Trophoblast cell (in vitro differentiated cells and primary cell): Measurements from ENCODE around the gene OTOF.

ENCODE experiments used
- DNase-seq, 2 donors: peaks; one replicate each; pipeline ENCODE4 v3.0.0-alpha.2; 2016
- H2AFZ ChIP-seq: 2 replicates; pipeline ENCODE4 v1.6.1; 2013; ENCODE audit warnings: low read length, moderate library complexity, mild to moderate bottlenecking; ENCODE audit not compliant: insufficient read depth, poor library complexity
- H2AK5ac ChIP-seq: 2 replicates; pipeline ENCODE4 v1.6.1; 2013; ENCODE audit warnings: mild to moderate bottlenecking, low read length
- H2BK120ac ChIP-seq: 2 replicates; pipeline ENCODE4 v1.6.1; 2013; ENCODE audit warnings: low read length, mild to moderate bottlenecking, moderate library complexity; ENCODE audit not compliant: insufficient read depth, poor library complexity
- H2BK12ac ChIP-seq: 2 replicates; pipeline ENCODE4 v1.6.1; 2013; ENCODE audit warnings: mild to moderate bottlenecking, low read length, moderate library complexity
- H2BK5ac ChIP-seq: 2 replicates; pipeline ENCODE4 v1.6.1; 2013; ENCODE audit warnings: low read length, low read depth, moderate library complexity, mild to moderate bottlenecking; ENCODE audit not compliant: poor library complexity
- H3K14ac ChIP-seq: 2 replicates; pipeline ENCODE4 v1.6.1; 2013; ENCODE audit warnings: mild to moderate bottlenecking, low read length
- H3K18ac ChIP-seq: 2 replicates; pipeline ENCODE4 v1.6.1; 2013; ENCODE audit warnings: mild to moderate bottlenecking, low read length
- H3K23ac ChIP-seq: 2 replicates; pipeline ENCODE4 v1.6.1; 2013; ENCODE audit warnings: low read length
- H3K27ac ChIP-seq: 2 replicates; pipeline ENCODE4 v1.5.1; 2013; ENCODE audit warnings: low read depth, mild to moderate bottlenecking, inconsistent platforms, low read length, moderate library complexity
- H3K27me3 ChIP-seq: 2 replicates; pipeline ENCODE4 v1.6.1; 2013; ENCODE audit warnings: inconsistent platforms, mild to moderate bottlenecking, low read length, moderate library complexity; ENCODE audit not compliant: insufficient read depth
- H3K36me3 ChIP-seq, 2 experiments: 1 replicate in 1 of 2; 2 replicates in 1 of 2; pipeline ENCODE4 v1.6.1; 2013; ENCODE audit warnings: low read length in 2 of 2, mild to moderate bottlenecking in 2 of 2, moderate library complexity in 1 of 2; ENCODE audit not compliant: insufficient read depth in 2 of 2, control insufficient read depth in 1 of 2
- H3K4ac ChIP-seq: 2 replicates; pipeline ENCODE4 v1.6.1; 2013; ENCODE audit warnings: low read depth, mild to moderate bottlenecking, low read length, moderate library complexity
- H3K4me1 ChIP-seq, 2 experiments: 1 replicate in 1 of 2; 2 replicates in 1 of 2; pipeline ENCODE4 v1.6.1; 2013; ENCODE audit warnings: low read length in 2 of 2, mild to moderate bottlenecking in 2 of 2, moderate library complexity in 1 of 2; ENCODE audit not compliant: insufficient read depth in 2 of 2, control insufficient read depth in 1 of 2
- H3K4me2 ChIP-seq: 2 replicates; pipeline ENCODE4 v1.6.1; 2013; ENCODE audit warnings: inconsistent platforms, mild to moderate bottlenecking, low read length, moderate library complexity
- H3K4me3 ChIP-seq: 2 replicates; pipeline ENCODE4 v1.5.1; 2013; ENCODE audit warnings: mild to moderate bottlenecking, low read depth, low read length, inconsistent platforms
- H3K79me1 ChIP-seq: one replicate; pipeline ENCODE4 v1.6.1; 2013; ENCODE audit warnings: low read length
- H3K79me2 ChIP-seq: 2 replicates; pipeline ENCODE4 v1.6.1; 2013; ENCODE audit warnings: low read length, mild to moderate bottlenecking; ENCODE audit not compliant: control insufficient read depth, insufficient read depth, poor library complexity
- H3K9ac ChIP-seq: 2 replicates; pipeline ENCODE4 v1.6.1; 2013; ENCODE audit warnings: mild to moderate bottlenecking, low read length
- H3K9me3 ChIP-seq: 2 replicates; pipeline ENCODE4 v1.6.1; 2013; ENCODE audit warnings: low read depth, mild to moderate bottlenecking, control low read depth, inconsistent platforms, low read length; ENCODE audit not compliant: insufficient read depth
- H4K12ac ChIP-seq: 2 replicates; pipeline ENCODE4 v1.6.1; 2013; ENCODE audit warnings: low read depth, mild to moderate bottlenecking, low read length, moderate library complexity
- H4K8ac ChIP-seq: 2 replicates; pipeline ENCODE4 v1.6.1; 2013; ENCODE audit warnings: low read depth, mild to moderate bottlenecking, low read length, moderate library complexity
- H4K91ac ChIP-seq: one replicate; pipeline ENCODE4 v1.6.1; 2013; ENCODE audit warnings: low read depth, mild to moderate bottlenecking, low read length, moderate library complexity
- WGBS: extraction: QIAGEN DNeasy Blood & Tissue Kit; methylation state at CpG from one replicate; pipeline ENCODE4 v1.1.7; 2013; ENCODE audit warnings: missing lambda C conversion rate; ENCODE audit not compliant: insufficient read length, insufficient coverage; ENCODE audit errors: extremely low coverage; 5-methylcytosine and 5-hydroxymethylcytosine counted together

Gene OTOF

GRCh38 chr2:26479131-26479788, 1.3 kb upstream of the OTOF start:
- H3K27me3 ChIP-seq = no peaks in the 10 kb centered on the region
- H3K4me3 ChIP-seq = no peak overlapping the region
- no peak overlapping the region for H3K4me2 ChIP-seq
- no peak overlapping the region for H3K27ac ChIP-seq
- H2AFZ ChIP-seq = no peak overlapping the region
- H3K9ac ChIP-seq = no peak overlapping the region
- DNase-seq = no peak
- H3K18ac ChIP-seq = no peak overlapping the region
- no peak overlapping the region for H4K8ac ChIP-seq
- no peak overlapping the region for H2BK120ac ChIP-seq
- no peak overlapping the region for H2AK5ac ChIP-seq
- H3K23ac ChIP-seq = no peak overlapping the region
- H4K91ac ChIP-seq = no peak overlapping the region
- WGBS = no CpG with 5 or more reads among the region's 25 CpGs
- H3K14ac ChIP-seq = no peak overlapping the region
- peaks cover 7% of the 10 kb centered on the region for H3K9me3 ChIP-seq
- no peak overlapping the region for H2BK5ac ChIP-seq
- H3K4ac ChIP-seq = no peak overlapping the region
- no peaks in the 10 kb centered on the region for H3K79me2 ChIP-seq
- H3K79me1 ChIP-seq = no peaks in the 10 kb centered on the region
- no peaks in the 10 kb centered on the region for H3K4me1 ChIP-seq
- no peak overlapping the region for H4K12ac ChIP-seq
- H3K36me3 ChIP-seq = no peaks in the 10 kb centered on the region
- H2BK12ac ChIP-seq = no peak overlapping the region

DNA sequence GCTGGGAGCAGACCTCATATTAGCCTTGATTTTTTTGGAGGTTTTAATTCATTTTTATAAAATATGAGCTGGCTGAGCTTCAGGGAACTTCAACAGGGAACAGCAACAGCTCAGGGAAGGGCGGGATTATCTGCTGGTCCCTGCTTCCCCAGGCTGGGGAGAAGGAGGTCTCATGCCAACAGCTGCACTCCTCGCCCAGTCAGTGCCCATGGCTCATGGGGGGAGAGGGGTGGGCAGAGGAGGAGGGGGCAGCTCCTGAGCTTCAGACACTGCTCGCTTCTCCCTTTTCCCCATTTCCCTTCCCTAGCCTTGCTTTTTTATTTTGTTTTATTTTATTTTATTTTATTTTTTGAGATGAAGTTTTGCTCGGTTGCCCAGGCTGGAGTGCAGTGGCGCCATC, 442 bp upstream of the OTOF start:
- Histone ChIP-seq H2BK12ac (no peak overlapping the region), H2BK5ac (no peak overlapping the region), H3K23ac (no peak overlapping the region), H3K4me2 (no peak overlapping the region), H3K27me3 (no peaks in the 10 kb centered on the region), H3K4ac (no peak overlapping the region), H3K9me3 (peaks cover 7% of the 10 kb centered on the region), H3K18ac (no peak overlapping the region), H2BK120ac (no peak overlapping the region), H3K14ac (no peak overlapping the region), H3K27ac (no peak overlapping the region), H3K36me3 (no peaks in the 10 kb centered on the region), H2AK5ac (no peak overlapping the region), H4K91ac (no peak overlapping the region), H3K4me1 (no peaks in the 10 kb centered on the region), H3K79me1 (no peaks in the 10 kb centered on the region), H2AFZ (no peak overlapping the region), H3K9ac (no peak overlapping the region), H3K4me3 (no peak overlapping the region), H4K8ac (no peak overlapping the region), H3K79me2 (no peaks in the 10 kb centered on the region), H4K12ac (no peak overlapping the region)
- no peak for DNase-seq
- no CpG with 5 or more reads among the region's 5 CpGs for WGBS

- no peaks in the 10 kb centered on the region for H3K4me1 ChIP-seq
- no peak overlapping the region for H3K18ac ChIP-seq
- H2AFZ ChIP-seq = no peak overlapping the region
- H4K12ac ChIP-seq = no peak overlapping the region
- no peak overlapping the region for H3K4ac ChIP-seq
- H3K9me3 ChIP-seq = peaks cover under 1% of the 10 kb centered on the region
- no peak overlapping the region for H2BK120ac ChIP-seq
- H4K91ac ChIP-seq = no peak overlapping the region
- H2AK5ac ChIP-seq = no peak overlapping the region
- H3K4me2 ChIP-seq = no peak overlapping the region
- no CpG with 5 or more reads among the region's 33 CpGs for WGBS
- no peak overlapping the region for H3K9ac ChIP-seq
- H4K8ac ChIP-seq = no peak overlapping the region
- no peak overlapping the region for H2BK5ac ChIP-seq
- H3K79me1 ChIP-seq = no peaks in the 10 kb centered on the region
- H2BK12ac ChIP-seq = no peak overlapping the region
- H3K79me2 ChIP-seq = no peaks in the 10 kb centered on the region
- H3K14ac ChIP-seq = no peak overlapping the region
- H3K36me3 ChIP-seq = no peaks in the 10 kb centered on the region
- no peak overlapping the region for H3K23ac ChIP-seq
- H3K27ac ChIP-seq = no peak overlapping the region
- no peaks in the 10 kb centered on the region for H3K27me3 ChIP-seq
- no peak for DNase-seq
- H3K4me3 ChIP-seq = no peak overlapping the region
Measured at GRCh38 chr2:26477126-26477910, 606 bp downstream of the OTOF start.

DNA sequence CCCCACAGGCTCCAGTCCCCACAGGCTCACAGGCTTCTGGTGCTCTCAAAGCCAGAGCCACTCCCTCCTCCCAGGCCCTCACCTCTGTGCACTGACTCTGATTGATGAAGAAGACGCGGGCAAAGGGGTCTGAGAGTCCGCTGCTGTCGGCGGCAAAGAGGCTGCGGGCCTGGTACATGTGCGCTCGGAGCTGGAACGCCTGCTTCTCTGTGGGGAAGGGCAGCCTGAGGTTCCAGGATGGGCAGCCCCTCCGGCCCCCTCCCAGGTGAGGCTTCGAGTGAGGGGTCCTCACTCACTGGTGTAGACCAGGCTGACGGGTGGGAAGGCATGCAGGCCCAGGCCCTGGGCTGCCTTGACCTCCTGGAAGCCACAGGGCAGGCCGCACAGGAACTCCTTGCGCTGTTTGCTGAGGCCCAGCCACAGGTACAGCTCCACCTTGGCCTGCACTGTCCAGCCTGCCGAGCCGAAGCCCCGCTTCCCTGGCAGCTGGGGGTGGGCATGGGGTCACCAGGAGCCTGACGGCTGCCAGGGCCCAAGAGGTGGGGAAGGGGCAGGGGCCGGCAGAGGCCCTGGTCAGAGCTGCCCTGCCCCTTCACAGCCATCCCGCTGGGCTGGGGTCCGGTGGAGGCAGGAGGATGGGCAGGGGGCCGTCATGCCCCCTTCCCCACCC, 2.0 kb downstream of the OTOF start:
- H3K14ac ChIP-seq = no peak overlapping the region
- H2BK12ac ChIP-seq = no peak overlapping the region
- no peaks in the 10 kb centered on the region for H3K79me2 ChIP-seq
- H3K4ac ChIP-seq = no peak overlapping the region
- no peak overlapping the region for H4K91ac ChIP-seq
- no peak overlapping the region for H3K23ac ChIP-seq
- no peak overlapping the region for H2AFZ ChIP-seq
- peaks cover 7% of the 10 kb centered on the region for H3K9me3 ChIP-seq
- no peak overlapping the region for H4K8ac ChIP-seq
- no peak overlapping the region for H3K27ac ChIP-seq
- no peaks in the 10 kb centered on the region for H3K27me3 ChIP-seq
- H3K18ac ChIP-seq = no peak overlapping the region
- no peak overlapping the region for H2BK120ac ChIP-seq
- no peak for DNase-seq
- no CpG with 5 or more reads among the region's 22 CpGs for WGBS
- no peaks in the 10 kb centered on the region for H3K79me1 ChIP-seq
- no peak overlapping the region for H3K4me3 ChIP-seq
- no peak overlapping the region for H3K4me2 ChIP-seq
- H2BK5ac ChIP-seq = no peak overlapping the region
- no peak overlapping the region for H4K12ac ChIP-seq
- H3K4me1 ChIP-seq = no peaks in the 10 kb centered on the region
- H2AK5ac ChIP-seq = no peak overlapping the region
- H3K9ac ChIP-seq = no peak overlapping the region
- H3K36me3 ChIP-seq = no peaks in the 10 kb centered on the region
